SK-N-SH treated with all-trans-retinoic acid at 6 μM for 48 hours (cell line): ENCODE data around the gene NFATC3.

Experiments used
- ATAC-seq: fragments of 200-7000 bp; cut with Tn5 transposase; 3 replicates; pipeline ENCODE4 v1.9.1; 2020; ENCODE audit warnings: mild to moderate bottlenecking, moderate library complexity
- ARNTL ChIP-seq: fragments of 450-650 bp; formaldehyde crosslinking; IDR thresholded peaks from 2 replicates; pipeline ENCODE4 v1.5.0; 2020; ENCODE audit warnings: low read depth, mild to moderate bottlenecking, moderate library complexity, borderline replicate concordance
- BACH2 ChIP-seq: fragments of 250-450 bp; sonication (Bioruptor Pico); IDR thresholded peaks from 2 replicates; pipeline ENCODE4 v1.9.0; 2021; ENCODE audit warnings: mild to moderate bottlenecking, borderline replicate concordance
- CSDC2 ChIP-seq: fragments of 250-450 bp; sonication (Bioruptor Pico); IDR thresholded peaks from 2 replicates; pipeline ENCODE4 v1.5.0; 2020; ENCODE audit warnings: mild to moderate bottlenecking, moderate library complexity
- ESRRG ChIP-seq: fragments of 250-450 bp; sonication (Bioruptor Pico); IDR thresholded peaks from 2 replicates; pipeline ENCODE4 v1.6.1; 2021; ENCODE audit warnings: mild to moderate bottlenecking
- GLIS3 ChIP-seq: fragments of 250-450 bp; sonication (Bioruptor Pico); IDR thresholded peaks from 2 replicates; pipeline ENCODE4 v1.5.0; 2020; ENCODE audit warnings: mild to moderate bottlenecking, moderate library complexity
- ISL1 ChIP-seq: fragments of 250-450 bp; sonication (Bioruptor Pico); IDR thresholded peaks from 2 replicates; pipeline ENCODE4 v2.1.2; 2022; ENCODE audit warnings: mild to moderate bottlenecking, moderate library complexity
- PATZ1 ChIP-seq: fragments of 250-450 bp; sonication (Bioruptor Pico); IDR thresholded peaks from 2 replicates; pipeline ENCODE4 v1.8.0; 2020; ENCODE audit warnings: mild to moderate bottlenecking, moderate library complexity, borderline replicate concordance
- POU6F1 ChIP-seq: fragments of 250-450 bp; sonication (Bioruptor Pico); IDR thresholded peaks from 2 replicates; pipeline ENCODE4 v1.8.0; 2021; ENCODE audit warnings: low read depth, mild to moderate bottlenecking, moderate library complexity, borderline replicate concordance
- PPARA ChIP-seq: fragments of 250-450 bp; sonication (Bioruptor Pico); IDR thresholded peaks from 2 replicates; pipeline ENCODE4 v1.5.0; 2020; ENCODE audit warnings: mild to moderate bottlenecking, borderline replicate concordance
- RARB ChIP-seq: fragments of 250-450 bp; sonication (Bioruptor Pico); IDR thresholded peaks from 2 replicates; pipeline ENCODE4 v1.8.0; 2021; ENCODE audit warnings: mild to moderate bottlenecking, moderate library complexity
- SNAI2 ChIP-seq: fragments of 250-450 bp; sonication (Bioruptor Pico); IDR thresholded peaks from 2 replicates; pipeline ENCODE4 v1.5.0; 2020; ENCODE audit warnings: mild to moderate bottlenecking, moderate library complexity
- TCF4 ChIP-seq: fragments of 250-450 bp; sonication (Bioruptor Pico); IDR thresholded peaks from 2 replicates; pipeline ENCODE4 v1.8.0; 2021; ENCODE audit warnings: mild to moderate bottlenecking, moderate library complexity, borderline replicate concordance
- TOX ChIP-seq: fragments of 250-450 bp; sonication (Bioruptor Pico); IDR thresholded peaks from 2 replicates; pipeline ENCODE4 v1.8.0; 2021; ENCODE audit warnings: mild to moderate bottlenecking, moderate library complexity, borderline replicate concordance
- ZC3H10 ChIP-seq: fragments of 250-450 bp; sonication (Bioruptor Pico); IDR thresholded peaks from 2 replicates; pipeline ENCODE4 v1.5.1; 2021; ENCODE audit warnings: mild to moderate bottlenecking, moderate library complexity
- ZFP3 ChIP-seq: fragments of 250-450 bp; sonication (Bioruptor Pico); IDR thresholded peaks from 2 replicates; pipeline ENCODE4 v1.5.0; 2020; ENCODE audit warnings: mild to moderate bottlenecking, moderate library complexity
- ZFP30 ChIP-seq: fragments of 450-650 bp; formaldehyde crosslinking; IDR thresholded peaks from 2 replicates; pipeline ENCODE4 v1.5.0; 2022; ENCODE audit warnings: mild to moderate bottlenecking, moderate library complexity
- ZNF565 ChIP-seq: fragments of 450-650 bp; formaldehyde crosslinking; conservative IDR thresholded peaks from 2 replicates; pipeline ENCODE4 v1.5.0; 2020; ENCODE audit warnings: low read depth, mild to moderate bottlenecking, moderate library complexity
- ZNF8 ChIP-seq: fragments of 450-650 bp; formaldehyde crosslinking; IDR thresholded peaks from 2 replicates; pipeline ENCODE4 v1.5.0; 2020; ENCODE audit warnings: mild to moderate bottlenecking, moderate library complexity
- TF ChIP-seq, protein P1 (sequence below): fragments of 250-450 bp; sonication (Bioruptor Pico); IDR thresholded peaks from 2 replicates; pipeline ENCODE4 v1.5.0; 2020; ENCODE audit warnings: mild to moderate bottlenecking, moderate library complexity
- TF ChIP-seq, protein P2 (sequence below): fragments of 250-450 bp; sonication (Bioruptor Pico); IDR thresholded peaks from 2 replicates; pipeline ENCODE4 v1.5.1; 2021; ENCODE audit warnings: mild to moderate bottlenecking, moderate library complexity

NFATC3 gene

DNA sequence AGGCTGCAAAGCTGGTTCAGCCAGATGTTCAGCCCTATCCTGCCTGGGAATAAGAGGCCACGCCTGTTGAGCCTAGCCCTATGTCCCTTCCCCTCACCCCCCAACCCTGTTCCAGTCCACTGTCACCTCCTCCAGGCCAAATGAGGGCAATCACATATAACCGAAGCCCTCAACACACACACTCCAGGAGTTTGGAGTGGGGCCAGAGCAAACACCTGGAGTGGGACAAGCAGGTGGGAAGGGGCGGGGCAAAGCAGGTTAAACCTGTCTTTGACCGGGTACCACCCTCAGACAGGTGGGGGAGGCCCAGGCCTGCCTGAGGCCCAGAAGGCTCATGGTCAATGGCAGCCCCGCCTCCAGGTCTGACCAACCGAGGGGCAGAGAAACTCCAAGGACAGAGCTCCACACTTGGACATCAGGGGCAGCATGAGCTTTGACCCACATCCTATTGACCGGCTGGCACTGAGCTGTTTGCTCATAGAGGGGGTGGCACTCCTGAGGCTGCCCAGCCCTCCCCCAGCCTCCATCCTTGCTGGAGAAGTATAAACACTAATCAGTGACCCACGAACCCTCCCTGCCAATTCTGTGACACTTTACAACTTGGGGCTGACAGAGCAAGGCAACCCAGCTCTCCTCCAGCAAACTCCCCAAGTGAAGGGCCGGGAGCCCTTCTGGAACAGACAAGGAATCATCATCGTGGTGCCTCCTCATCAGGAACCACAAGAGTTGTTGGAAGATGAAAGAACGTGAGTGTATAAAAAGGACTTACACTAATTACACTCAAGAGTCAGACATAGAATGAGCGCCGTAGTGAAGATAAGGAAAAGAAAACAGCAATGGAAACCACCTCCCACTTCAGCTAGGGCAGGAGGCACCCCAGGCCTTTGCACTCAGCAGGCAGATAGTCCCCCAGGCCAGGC lies 149.3 kb downstream of the NFATC3 start:
- TF ChIP-seq, protein P1, sequence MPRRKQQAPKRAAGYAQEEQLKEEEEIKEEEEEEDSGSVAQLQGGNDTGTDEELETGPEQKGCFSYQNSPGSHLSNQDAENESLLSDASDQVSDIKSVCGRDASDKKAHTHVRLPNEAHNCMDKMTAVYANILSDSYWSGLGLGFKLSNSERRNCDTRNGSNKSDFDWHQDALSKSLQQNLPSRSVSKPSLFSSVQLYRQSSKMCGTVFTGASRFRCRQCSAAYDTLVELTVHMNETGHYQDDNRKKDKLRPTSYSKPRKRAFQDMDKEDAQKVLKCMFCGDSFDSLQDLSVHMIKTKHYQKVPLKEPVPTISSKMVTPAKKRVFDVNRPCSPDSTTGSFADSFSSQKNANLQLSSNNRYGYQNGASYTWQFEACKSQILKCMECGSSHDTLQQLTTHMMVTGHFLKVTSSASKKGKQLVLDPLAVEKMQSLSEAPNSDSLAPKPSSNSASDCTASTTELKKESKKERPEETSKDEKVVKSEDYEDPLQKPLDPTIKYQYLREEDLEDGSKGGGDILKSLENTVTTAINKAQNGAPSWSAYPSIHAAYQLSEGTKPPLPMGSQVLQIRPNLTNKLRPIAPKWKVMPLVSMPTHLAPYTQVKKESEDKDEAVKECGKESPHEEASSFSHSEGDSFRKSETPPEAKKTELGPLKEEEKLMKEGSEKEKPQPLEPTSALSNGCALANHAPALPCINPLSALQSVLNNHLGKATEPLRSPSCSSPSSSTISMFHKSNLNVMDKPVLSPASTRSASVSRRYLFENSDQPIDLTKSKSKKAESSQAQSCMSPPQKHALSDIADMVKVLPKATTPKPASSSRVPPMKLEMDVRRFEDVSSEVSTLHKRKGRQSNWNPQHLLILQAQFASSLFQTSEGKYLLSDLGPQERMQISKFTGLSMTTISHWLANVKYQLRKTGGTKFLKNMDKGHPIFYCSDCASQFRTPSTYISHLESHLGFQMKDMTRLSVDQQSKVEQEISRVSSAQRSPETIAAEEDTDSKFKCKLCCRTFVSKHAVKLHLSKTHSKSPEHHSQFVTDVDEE (CRISPR knock-in tag) = no peak
- TF ChIP-seq ZNF8 (CRISPR knock-in tag) = no peak
- no peak for TF ChIP-seq PATZ1 (CRISPR knock-in tag)
- no peak for TF ChIP-seq PPARA (CRISPR knock-in tag)
- TF ChIP-seq ZNF565 = no peak
- TF ChIP-seq BACH2 (CRISPR knock-in tag) = no peak
- no peak for TF ChIP-seq POU6F1
- TF ChIP-seq, protein P2, sequence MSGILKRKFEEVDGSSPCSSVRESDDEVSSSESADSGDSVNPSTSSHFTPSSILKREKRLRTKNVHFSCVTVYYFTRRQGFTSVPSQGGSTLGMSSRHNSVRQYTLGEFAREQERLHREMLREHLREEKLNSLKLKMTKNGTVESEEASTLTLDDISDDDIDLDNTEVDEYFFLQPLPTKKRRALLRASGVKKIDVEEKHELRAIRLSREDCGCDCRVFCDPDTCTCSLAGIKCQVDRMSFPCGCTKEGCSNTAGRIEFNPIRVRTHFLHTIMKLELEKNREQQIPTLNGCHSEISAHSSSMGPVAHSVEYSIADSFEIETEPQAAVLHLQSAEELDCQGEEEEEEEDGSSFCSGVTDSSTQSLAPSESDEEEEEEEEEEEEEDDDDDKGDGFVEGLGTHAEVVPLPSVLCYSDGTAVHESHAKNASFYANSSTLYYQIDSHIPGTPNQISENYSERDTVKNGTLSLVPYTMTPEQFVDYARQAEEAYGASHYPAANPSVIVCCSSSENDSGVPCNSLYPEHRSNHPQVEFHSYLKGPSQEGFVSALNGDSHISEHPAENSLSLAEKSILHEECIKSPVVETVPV = no peak
- no peak for TF ChIP-seq ZFP30 (CRISPR knock-in tag)
- no peak for TF ChIP-seq ZFP3
- TF ChIP-seq CSDC2 = no peak
- TF ChIP-seq TCF4 (CRISPR knock-in tag) = no peak
- TF ChIP-seq ZC3H10 (CRISPR knock-in tag) = no peak
- TF ChIP-seq ARNTL = no peak
- no peak for TF ChIP-seq GLIS3
- no peak for TF ChIP-seq RARB
- no peak for TF ChIP-seq TOX (CRISPR knock-in tag)
- no peak for TF ChIP-seq ISL1 (CRISPR knock-in tag)
- TF ChIP-seq ESRRG (CRISPR knock-in tag) = no peak
- TF ChIP-seq SNAI2 = no peak
- no peak for ATAC-seq

DNA sequence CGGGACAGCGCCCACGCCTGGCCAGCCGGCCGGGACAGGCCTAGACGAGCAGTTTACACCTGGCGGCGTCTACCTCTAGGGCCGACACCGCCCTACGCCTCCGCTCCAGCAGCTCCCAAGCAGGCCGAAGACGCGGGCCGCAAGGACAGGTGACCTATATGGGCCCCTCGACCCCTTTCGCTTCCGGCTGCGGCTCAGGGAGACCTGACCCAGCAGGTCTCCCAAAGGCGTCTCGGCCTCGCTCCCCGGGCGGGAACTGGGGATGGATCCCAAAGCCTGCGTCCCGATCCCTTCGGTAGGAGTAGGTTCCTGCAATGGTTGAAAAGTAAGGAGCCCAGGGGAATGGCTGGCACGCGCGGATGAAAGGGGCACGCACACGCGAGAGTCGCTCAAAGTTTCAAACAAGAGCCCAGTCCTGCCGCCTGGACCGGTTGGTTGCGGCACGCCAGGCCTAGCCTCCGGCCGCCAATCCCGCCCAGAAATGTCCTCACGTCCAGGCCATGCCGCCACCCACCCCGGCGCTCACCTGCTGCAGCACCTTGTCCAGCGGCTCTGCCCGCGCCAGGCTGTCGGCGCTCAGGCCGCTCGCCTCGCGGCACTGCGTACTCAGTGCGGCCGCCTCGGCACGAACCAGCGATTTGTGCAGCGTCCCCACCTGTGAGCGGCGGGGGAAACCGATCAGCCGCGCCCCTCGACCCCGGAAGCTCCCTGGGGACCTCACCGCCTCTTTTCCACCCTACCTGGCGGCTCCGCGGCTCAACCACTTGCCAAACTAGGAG lies 150.1 kb downstream of the NFATC3 start:
- TF ChIP-seq, protein P1 (CRISPR knock-in tag) = no peak
- TF ChIP-seq TOX (CRISPR knock-in tag) (no peak), ZFP3 (no peak), SNAI2 (no peak), POU6F1 (no peak), ZNF8 (CRISPR knock-in tag) (no peak)
- ATAC-seq = no peak
